GM19372 (cell line): ENCODE data around the gene MCCD1.

Experiments used
- ATAC-seq: cut with Tn5 transposase; IDR thresholded peaks from one replicate; pipeline ENCODE4 v1.9.1; 2021; ENCODE audit warnings: mild to moderate bottlenecking, low read depth, moderate library complexity; ENCODE audit not compliant: unreplicated experiment

MCCD1 gene

GRCh38 chr6:31567531-31568370, 39.0 kb downstream of the MCCD1 start:
- no peak for ATAC-seq

GRCh38 chr6:31568537-31568961, 39.8 kb downstream of the MCCD1 start:
- ATAC-seq, result peak; percentile 63

GRCh38 chr6:31569861-31570536, 41.2 kb downstream of the MCCD1 start:
- ATAC-seq, result no peak

- peak; percentile 41 for ATAC-seq
Measured at GRCh38 chr6:31572041-31572911, 43.5 kb downstream of the MCCD1 start, which contains the start of gene LTA. TSS of gene LTA (plus strand) at chr6:31572289. CDS start at chr6:31572743, 454 bp downstream.

- ATAC-seq, result no peak
Measured at GRCh38 chr6:31573239-31574105, 44.7 kb downstream of the MCCD1 start.

- ATAC-seq, result no peak
Measured at GRCh38 chr6:31574106-31575061, 45.6 kb downstream of the MCCD1 start.

GRCh38 chr6:31575335-31575901, 46.7 kb downstream of the MCCD1 start, which contains the start of gene TNF:
TSS of gene TNF (plus strand) at chr6:31575565. CDS start at chr6:31575742, 177 bp downstream.
- ATAC-seq, result no peak

- ATAC-seq, result no peak
Measured at GRCh38 chr6:31575952-31576685, 47.4 kb downstream of the MCCD1 start.

GRCh38 chr6:31576897-31577578, 48.3 kb downstream of the MCCD1 start:
- no peak for ATAC-seq

GRCh38 chr6:31577579-31577966, 48.8 kb downstream of the MCCD1 start:
- no peak for ATAC-seq

- ATAC-seq, result no peak
Measured at GRCh38 chr6:31578184-31579118, 49.7 kb downstream of the MCCD1 start.

- no peak for ATAC-seq
Measured at GRCh38 chr6:31579119-31579505, 50.4 kb downstream of the MCCD1 start.
